T follicular helper cell (primary cell): Measurements from ENCODE around the gene RFPL4A.

Source experiments
- DNase-seq: peaks from one replicate; pipeline ENCODE4 v3.0.0-alpha.2; 2020; ENCODE audit warnings: low read depth

RFPL4A gene

DNA sequence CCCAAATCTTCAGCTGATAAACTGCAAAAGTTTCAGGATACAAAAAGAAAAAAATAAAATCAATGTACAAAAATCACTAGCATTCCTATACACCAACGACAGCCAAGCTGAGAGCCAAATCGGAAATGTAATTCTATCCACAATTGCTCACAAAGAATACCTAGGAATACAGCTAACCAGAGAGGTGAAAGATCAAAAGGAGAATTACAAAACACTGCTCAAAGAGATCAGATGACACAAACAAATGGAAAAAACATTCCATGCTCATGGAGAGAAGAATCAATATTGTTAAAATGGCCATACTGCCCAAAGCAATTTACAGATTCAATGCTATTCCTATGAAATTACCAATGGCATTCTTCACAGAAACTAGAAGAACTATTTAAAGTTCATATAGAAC is 43.4 kb downstream of the RFPL4A start:
- no peak for DNase-seq

DNA sequence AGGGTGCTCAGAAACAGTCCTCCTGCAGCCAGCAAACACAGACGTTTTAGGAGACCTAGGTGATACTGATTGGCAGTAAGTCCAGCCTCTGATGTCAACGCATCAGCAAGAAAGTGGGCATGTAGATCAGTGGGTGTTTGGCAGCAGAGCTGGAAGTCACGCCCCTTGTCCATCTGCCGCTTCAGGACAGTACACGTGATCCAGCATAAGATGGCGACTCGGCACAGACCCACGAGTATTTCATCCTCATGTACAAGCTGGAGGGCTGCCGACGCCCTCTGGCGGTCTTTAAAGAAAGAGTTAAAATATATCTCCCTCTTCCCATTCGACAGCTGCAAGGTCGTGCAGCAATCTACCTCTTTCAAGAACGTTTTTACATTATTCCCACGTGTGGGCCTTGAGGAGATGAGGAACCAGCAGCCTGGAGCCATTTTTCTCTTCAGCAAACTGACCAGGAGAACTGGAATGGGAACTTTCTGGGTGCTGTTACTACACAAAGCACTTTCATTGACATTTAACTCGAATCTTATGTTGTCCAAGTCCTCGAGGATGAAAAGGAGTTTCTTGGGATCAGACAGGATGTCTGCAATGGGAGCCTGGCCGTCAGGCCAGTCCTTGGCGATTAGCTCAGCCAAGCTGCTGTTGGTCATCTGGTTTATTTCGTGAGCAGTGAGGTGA is 50.6 kb downstream of the RFPL4A start:
- DNase-seq = no peak

DNA sequence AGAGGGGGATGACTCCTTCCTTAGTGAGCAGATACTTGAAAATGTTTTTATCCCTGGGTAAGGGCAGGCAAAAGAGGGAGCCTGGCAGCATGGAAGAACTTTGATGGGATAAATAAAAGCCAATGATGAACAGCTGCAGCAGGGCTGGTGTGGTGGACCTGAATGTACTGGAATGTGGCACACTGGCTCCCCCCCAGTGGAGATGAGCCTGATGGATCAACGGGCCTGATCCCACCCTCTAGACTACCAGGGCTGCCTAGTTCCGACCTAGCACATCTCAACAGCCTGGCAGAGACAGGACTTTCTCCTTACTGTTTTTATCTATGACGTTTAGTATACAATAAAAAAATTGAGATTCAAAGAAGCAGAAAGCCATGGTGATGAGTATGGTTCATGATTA is 52.4 kb downstream of the RFPL4A start:
- DNase-seq = no peak

DNA sequence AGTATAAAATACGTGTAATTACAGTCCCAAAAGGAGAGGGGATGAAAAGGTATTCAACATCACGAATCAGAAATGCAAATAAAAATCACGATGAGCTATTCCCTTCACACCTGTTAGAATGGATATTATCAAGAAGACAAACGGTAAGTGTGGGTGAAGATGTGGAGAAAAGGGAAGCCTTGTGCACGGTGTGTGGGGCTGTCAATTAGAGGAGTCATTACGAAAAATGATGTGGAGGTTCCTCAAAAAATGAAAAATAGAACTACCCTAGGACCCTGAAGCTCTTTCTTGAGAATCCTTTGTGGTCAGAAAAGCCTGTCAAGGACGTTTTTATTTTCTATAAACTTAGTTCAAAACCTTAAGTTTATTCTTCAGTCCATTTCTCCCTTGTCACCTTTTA is 53.6 kb downstream of the RFPL4A start:
- no peak for DNase-seq
